Lower leg skin (tissue), 4 donors: Measurements from ENCODE around the gene ANKRD33. TPM values are rescaled to one million over a fixed set of nuclear protein-coding genes. Genes with fewer than 3 reads are reported as not detected.
"Not testable (repeated sequence)": the region's sequence is repeated elsewhere in the genome, so short reads cannot be mapped to it uniquely, and the experiment has no call there.

Experiments used
- DNase-seq, 2 donors: peaks; one replicate each; pipeline ENCODE4 v3.0.0-alpha.2; 2019; ENCODE audit warnings: low spot score in 2 of 2
- H3K4me3 ChIP-seq: fragments of 200-600 bp; sonication (generic); 2 replicates; pipeline ENCODE4 v1.5.1; 2017; ENCODE audit warnings: mild to moderate bottlenecking, low read depth; ENCODE audit not compliant: poor library complexity, severe bottlenecking
- CTCF ChIP-seq, 3 donors: fragments of 450-650 bp; IDR thresholded peaks; one replicate each; pipeline ENCODE4 v1.5.1; 2016; ENCODE audit warnings: antibody characterized with exemption in 3 of 3, mild to moderate bottlenecking in 3 of 3, moderate library complexity in 2 of 3
- POLR2A ChIP-seq, 2 donors: fragments of 450-650 bp; IDR thresholded peaks; one replicate each; pipeline ENCODE4 v1.6.1; 2016 to 2017; ENCODE audit warnings: antibody characterized with exemption in 2 of 2, mild to moderate bottlenecking in 1 of 2, moderate library complexity in 1 of 2
- WGBS, 2 donors: methylation state at CpG; one replicate each; pipeline ENCODE4 v1.1.5; 2018; 5-methylcytosine and 5-hydroxymethylcytosine counted together
- intact Hi-C: fragments of 100-400 bp; cut with DNase I; formaldehyde crosslinking; loops from one replicate; pipeline ENCODE4 v1.15.0; 2023; ENCODE audit warnings: low total_unique reads
- total RNA-seq, 4 donors: library from RNA; depleted of rRNA; stranded (reverse); fragments of >200 nt; gene quantifications; one replicate each; pipeline ENCODE4 v1.1.0, GENCODE V29; 2016

Gene ANKRD33
- total RNA-seq, 4 donors from 2014 or later = not detected

DNA sequence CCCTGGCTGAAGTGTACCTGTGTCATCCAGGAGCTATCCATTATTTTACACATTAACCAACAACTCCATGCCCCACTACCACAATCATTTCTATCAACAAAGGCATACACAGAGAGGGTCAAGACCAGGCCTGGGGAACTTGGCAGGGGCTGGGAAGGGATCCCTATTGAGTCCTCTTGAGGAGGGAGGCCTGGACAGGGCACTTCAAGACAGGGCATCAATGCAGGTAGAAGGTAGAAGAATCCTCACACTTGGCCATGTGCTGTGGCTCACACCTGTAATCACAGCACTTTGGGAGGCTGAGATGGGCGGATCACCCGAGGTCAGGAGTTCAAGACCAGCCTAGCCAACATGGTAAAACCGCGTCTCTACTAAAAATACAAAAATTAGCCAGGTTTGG, 13.4 kb upstream of the ANKRD33 start:
- TF ChIP-seq CTCF (IDR thresholded peaks at IDR 0.05) (no peak), POLR2A (IDR thresholded peaks at IDR 0.05) (no peak)
- intact Hi-C loops = no loop called here
- no peak for DNase-seq
- 78 to 94% methylated on average over 4 of the region's 4 CpGs for WGBS, 2 donors
- H3K4me3 ChIP-seq = no peak overlapping the region

DNA sequence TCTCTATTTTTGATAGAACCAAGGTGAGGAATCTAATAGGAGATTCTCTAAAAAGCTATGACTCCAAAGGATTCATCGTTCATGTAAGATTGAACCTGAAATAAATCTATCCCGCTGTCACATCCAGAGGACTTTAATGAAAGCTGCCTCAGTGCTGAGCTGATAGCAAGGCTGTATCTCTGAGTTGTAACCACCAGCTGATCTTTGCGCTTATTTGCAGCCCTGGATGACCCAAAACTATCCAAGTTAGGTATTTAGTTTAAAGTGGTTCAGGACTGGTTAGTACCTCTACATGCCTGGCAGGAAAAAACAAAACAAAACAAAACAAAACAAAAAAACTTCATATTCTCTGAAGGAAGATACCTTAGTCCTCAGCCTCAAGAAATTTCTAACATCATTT, 8.8 kb upstream of the ANKRD33 start:
- intact Hi-C loops = no loop called here
- H3K4me3 ChIP-seq = no peak overlapping the region
- no peak for DNase-seq
- TF ChIP-seq CTCF (IDR thresholded peaks at IDR 0.05) (no peak), POLR2A (IDR thresholded peaks at IDR 0.05) (no peak)
- WGBS, 2 donors = 82 to 85% methylated on average over 3 of the region's 3 CpGs

DNA sequence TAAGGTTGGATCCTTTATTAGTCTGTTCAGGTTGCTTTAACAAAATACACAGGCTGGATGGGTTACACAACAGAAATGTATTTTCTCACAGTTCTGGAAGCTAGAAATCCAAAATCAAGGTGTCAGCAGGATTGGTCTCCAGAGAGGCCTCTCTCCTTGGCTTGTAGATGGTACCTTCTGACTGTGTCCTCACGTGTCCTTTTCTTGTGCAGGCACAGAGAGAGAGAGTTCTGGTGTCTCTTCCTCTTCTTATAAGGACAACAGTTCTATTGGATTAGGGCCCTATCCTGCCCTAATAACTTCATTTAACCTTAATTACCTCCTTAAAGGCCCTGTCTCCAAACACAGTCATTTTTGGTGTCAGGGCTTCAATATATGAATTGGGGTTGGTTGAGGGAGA, 4.6 kb upstream of the ANKRD33 start:
- no peak for DNase-seq
- no peak overlapping the region for H3K4me3 ChIP-seq
- intact Hi-C loops = no loop called here
- TF ChIP-seq CTCF (IDR thresholded peaks at IDR 0.05) = no peak
- no peak for TF ChIP-seq POLR2A (IDR thresholded peaks at IDR 0.05)
- WGBS, 2 donors = 67 to 90% methylated on average over 1 of the region's 1 CpG

DNA sequence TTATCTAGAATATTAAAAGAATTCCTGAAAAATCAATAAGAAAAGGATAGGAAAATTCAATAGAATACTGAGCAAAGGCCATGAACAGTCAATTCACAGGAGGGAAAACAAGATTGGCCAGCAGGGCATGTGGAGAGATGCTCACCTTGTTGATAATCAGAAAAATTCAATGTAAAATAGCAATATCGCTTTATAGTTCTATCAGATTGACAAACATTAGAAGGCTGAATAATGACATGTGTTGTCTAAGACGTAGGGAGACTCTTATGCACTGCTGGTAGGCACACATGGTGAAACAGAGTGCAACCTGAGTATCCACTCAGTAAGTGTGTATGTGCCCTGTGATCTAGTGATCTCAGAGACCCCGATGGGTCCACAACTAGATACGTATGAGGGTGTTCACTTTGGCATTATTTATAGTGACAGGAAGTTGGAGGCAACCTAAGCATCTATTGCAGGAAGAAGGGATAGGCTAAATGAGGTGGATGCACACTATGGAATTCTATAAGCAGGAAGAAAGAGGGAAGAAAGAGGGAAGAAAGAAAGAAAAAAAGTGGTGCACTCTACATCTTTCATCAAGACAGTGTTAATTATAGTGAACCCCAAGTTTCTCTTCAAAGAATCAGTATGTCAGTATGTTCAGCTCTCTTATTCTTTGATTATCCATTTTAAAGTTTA, 3.8 kb upstream of the ANKRD33 start:
- no peak overlapping the region for H3K4me3 ChIP-seq
- intact Hi-C loops = no loop called here
- WGBS, 2 donors = 83 to 89% methylated on average over 4 of the region's 4 CpGs
- no peak for TF ChIP-seq POLR2A (IDR thresholded peaks at IDR 0.05)
- no peak for TF ChIP-seq CTCF (IDR thresholded peaks at IDR 0.05)
- peak in 1 of 2 donors; percentile 52 for DNase-seq

- H3K4me3 ChIP-seq = no peak overlapping the region
- 85% methylated on average over 11 of the region's 11 CpGs for WGBS, 2 donors
- no peak for TF ChIP-seq POLR2A (IDR thresholded peaks at IDR 0.05)
- TF ChIP-seq CTCF (IDR thresholded peaks at IDR 0.05) = no peak
- peak in 1 of 2 donors; percentile 81 for DNase-seq
- intact Hi-C loops = no loop called here
Measured at GRCh38 chr12:51884676-51885229, 3.1 kb upstream of the ANKRD33 start.

- peak in 1 of 2 donors; percentile 73 for DNase-seq
- intact Hi-C loops, H3K4me3 ChIP-seq: not testable (repeated sequence)
- WGBS, 2 donors = 74 to 75% methylated on average over 10 of the region's 10 CpGs
Measured at GRCh38 chr12:51885294-51886020, 2.4 kb upstream of the ANKRD33 start.
